ENCODE data around the gene CTSH. TPM values are rescaled to one million over a fixed set of nuclear protein-coding genes. Genes with fewer than 3 reads are reported as not detected.

CTSH gene
- total RNA-seq, 2 experiments from 2014 or later = 11.1 to 11.4 TPM

DNA sequence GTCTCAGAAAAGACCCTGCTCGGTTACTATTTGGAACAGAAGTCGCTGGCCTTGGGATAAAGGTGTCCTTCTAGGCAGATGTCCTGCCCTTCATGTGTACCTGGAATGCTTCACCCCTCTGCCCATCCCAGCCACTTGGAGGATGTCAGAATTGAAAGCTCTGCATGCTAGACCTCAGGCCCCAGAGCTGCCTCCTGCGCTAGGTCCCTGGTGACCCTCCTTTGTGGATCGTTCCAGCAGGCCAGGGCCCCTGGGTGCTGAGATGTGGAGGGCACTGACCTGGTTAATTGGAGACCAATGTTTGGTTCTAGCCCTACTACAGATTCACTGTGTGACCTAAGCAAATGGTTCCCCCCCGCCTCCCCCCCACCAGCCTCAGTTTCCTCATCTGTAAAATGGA, 2.7 kb upstream of the CTSH start:
- no peaks in the 10 kb centered on the region for H3K36me3 Mint-ChIP-seq (ENCODE audit: low read depth)
- TF ChIP-seq, protein P1, sequence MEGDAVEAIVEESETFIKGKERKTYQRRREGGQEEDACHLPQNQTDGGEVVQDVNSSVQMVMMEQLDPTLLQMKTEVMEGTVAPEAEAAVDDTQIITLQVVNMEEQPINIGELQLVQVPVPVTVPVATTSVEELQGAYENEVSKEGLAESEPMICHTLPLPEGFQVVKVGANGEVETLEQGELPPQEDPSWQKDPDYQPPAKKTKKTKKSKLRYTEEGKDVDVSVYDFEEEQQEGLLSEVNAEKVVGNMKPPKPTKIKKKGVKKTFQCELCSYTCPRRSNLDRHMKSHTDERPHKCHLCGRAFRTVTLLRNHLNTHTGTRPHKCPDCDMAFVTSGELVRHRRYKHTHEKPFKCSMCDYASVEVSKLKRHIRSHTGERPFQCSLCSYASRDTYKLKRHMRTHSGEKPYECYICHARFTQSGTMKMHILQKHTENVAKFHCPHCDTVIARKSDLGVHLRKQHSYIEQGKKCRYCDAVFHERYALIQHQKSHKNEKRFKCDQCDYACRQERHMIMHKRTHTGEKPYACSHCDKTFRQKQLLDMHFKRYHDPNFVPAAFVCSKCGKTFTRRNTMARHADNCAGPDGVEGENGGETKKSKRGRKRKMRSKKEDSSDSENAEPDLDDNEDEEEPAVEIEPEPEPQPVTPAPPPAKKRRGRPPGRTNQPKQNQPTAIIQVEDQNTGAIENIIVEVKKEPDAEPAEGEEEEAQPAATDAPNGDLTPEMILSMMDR (IDR thresholded peaks at IDR 0.05) = no peak
- no peaks in the 10 kb centered on the region for H3K27me3 ChIP-seq (ENCODE audit: control insufficient read depth in 1 of 2, insufficient read depth in 2 of 2, low read length in 2 of 2)
- H3K36me3 ChIP-seq (ENCODE audit: insufficient read depth, low read length) = no peaks in the 10 kb centered on the region
- CTCF ChIA-PET = no interaction called here
- no peak overlapping the region for H3K27ac Mint-ChIP-seq
- ATAC-seq (ENCODE audit: poor library complexity) (no peak), DNase-seq (no peak)
- H3K27ac ChIP-seq (ENCODE audit: low read depth in 1 of 2, low read length in 2 of 2) = no peak overlapping the region
- intact Hi-C loops (cut with DNase I, micrococcal nuclease) = no loop called here
- H3K4me3 ChIP-seq (ENCODE audit: low read length) = no peak overlapping the region
- peaks cover 12% of the 10 kb centered on the region for H3K27me3 Mint-ChIP-seq
- peaks cover 23% of the 10 kb centered on the region for H3K4me1 ChIP-seq (ENCODE audit: insufficient read depth, low read length)
- H3K4me1 Mint-ChIP-seq (ENCODE audit: low read depth) = peaks cover 9% of the 10 kb centered on the region
- POLR2A ChIA-PET = interaction anchor here (0.8 kb wide), 1 partner anchor 74 kb away, joined by 3 read pairs; no protein-coding TSS in a partner anchor
- H3K9me3 Mint-ChIP-seq = no peaks in the 10 kb centered on the region
- H3K4me3 Mint-ChIP-seq = peak overlapping the region; percentile 23
- no peaks in the 10 kb centered on the region for H3K9me3 ChIP-seq (ENCODE audit: control insufficient read depth in 1 of 2, insufficient read depth in 1 of 2, low read length in 2 of 2)

DNA sequence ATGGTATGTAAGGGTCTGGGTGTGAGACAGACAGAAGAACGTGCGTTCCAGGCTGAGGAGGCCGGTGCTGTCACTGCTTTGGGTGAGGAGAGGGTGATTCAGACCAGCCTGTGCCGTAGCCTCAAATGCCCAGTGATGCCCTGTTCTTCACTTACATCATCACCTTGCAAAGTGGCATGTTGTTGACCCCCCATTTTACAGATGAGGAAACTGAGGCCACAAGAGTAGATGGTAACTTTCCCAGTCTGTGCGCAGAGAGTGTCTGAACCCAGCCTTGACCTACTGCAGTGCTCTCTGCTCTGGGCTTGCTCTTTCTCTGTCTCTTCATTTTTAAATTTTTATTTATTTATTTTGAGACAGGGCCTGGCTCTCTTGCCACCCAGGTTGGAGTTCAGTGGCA, 1.6 kb upstream of the CTSH start:
- H3K27ac ChIP-seq (ENCODE audit: low read depth in 1 of 2, low read length in 2 of 2) = no peak overlapping the region
- Mint-ChIP-seq H3K4me1 (ENCODE audit: low read depth) (peaks cover 5% of the 10 kb centered on the region), H3K36me3 (ENCODE audit: low read depth) (no peaks in the 10 kb centered on the region), H3K27ac (no peak overlapping the region), H3K4me3 (peak overlapping the region; percentile 58), H3K27me3 (peaks cover 15% of the 10 kb centered on the region), H3K9me3 (no peaks in the 10 kb centered on the region)
- H3K4me3 ChIP-seq (ENCODE audit: low read length) = no peak overlapping the region
- ChIA-PET POLR2A (no interaction called here), CTCF (no interaction called here)
- H3K36me3 ChIP-seq (ENCODE audit: insufficient read depth, low read length) = no peaks in the 10 kb centered on the region
- no peaks in the 10 kb centered on the region for H3K27me3 ChIP-seq (ENCODE audit: control insufficient read depth in 1 of 2, insufficient read depth in 2 of 2, low read length in 2 of 2)
- ATAC-seq (ENCODE audit: poor library complexity) = no peak
- peaks cover 19% of the 10 kb centered on the region for H3K4me1 ChIP-seq (ENCODE audit: insufficient read depth, low read length)
- intact Hi-C loops (cut with DNase I, micrococcal nuclease) = no loop called here
- TF ChIP-seq, protein P1 (IDR thresholded peaks at IDR 0.05) = no peak
- H3K9me3 ChIP-seq (ENCODE audit: control insufficient read depth in 1 of 2, insufficient read depth in 1 of 2, low read length in 2 of 2) = no peaks in the 10 kb centered on the region
- no peak for DNase-seq

DNA sequence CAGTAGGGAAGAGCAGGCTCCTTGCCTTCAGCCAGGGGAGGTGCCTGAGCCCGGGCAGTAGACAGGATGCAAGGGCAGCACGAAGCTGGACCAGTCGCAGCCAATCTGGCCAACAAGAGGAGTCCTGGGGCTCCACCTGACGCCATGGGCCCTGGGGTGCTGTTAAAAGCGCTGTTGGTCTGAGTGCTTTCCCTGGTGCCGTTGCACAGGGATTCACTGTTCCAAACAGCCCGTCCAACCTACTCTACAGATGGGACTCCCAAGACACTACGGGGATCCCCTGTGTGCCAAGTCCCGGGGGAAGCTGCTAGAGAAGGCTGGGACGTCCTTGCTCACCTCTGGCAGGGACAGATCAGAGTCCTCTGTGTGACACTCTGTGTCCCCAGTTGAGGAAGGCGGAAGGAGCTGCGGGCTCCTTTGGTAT, 632 bp downstream of the CTSH start:
- Mint-ChIP-seq H3K4me3 (peak overlapping the region; percentile 71), H3K36me3 (ENCODE audit: low read depth) (no peaks in the 10 kb centered on the region), H3K27me3 (peaks cover 15% of the 10 kb centered on the region), H3K27ac (no peak overlapping the region), H3K9me3 (no peaks in the 10 kb centered on the region), H3K4me1 (ENCODE audit: low read depth) (peaks cover 2% of the 10 kb centered on the region)
- ATAC-seq (ENCODE audit: poor library complexity) = no peak
- peak overlapping the region; percentile 74 for H3K4me3 ChIP-seq (ENCODE audit: low read length)
- H3K27me3 ChIP-seq (ENCODE audit: control insufficient read depth in 1 of 2, insufficient read depth in 2 of 2, low read length in 2 of 2) = no peaks in the 10 kb centered on the region
- intact Hi-C loops (cut with DNase I, micrococcal nuclease) = no loop called here
- H3K27ac ChIP-seq (ENCODE audit: low read depth in 1 of 2, low read length in 2 of 2) = no peak overlapping the region
- H3K36me3 ChIP-seq (ENCODE audit: insufficient read depth, low read length) = no peaks in the 10 kb centered on the region
- TF ChIP-seq, protein P1 (IDR thresholded peaks at IDR 0.05) = no peak
- no peaks in the 10 kb centered on the region for H3K9me3 ChIP-seq (ENCODE audit: control insufficient read depth in 1 of 2, insufficient read depth in 1 of 2, low read length in 2 of 2)
- peaks cover 22% of the 10 kb centered on the region for H3K4me1 ChIP-seq (ENCODE audit: insufficient read depth, low read length)
- ChIA-PET POLR2A (interaction anchor here (1.9 kb wide), 1 partner anchor 71 kb away, joined by 5 read pairs; the partner anchor contains the start of gene MORF4L1), CTCF (no interaction called here)
- DNase-seq = peak in 1 of 14 experiments; percentile 34

All from CD4-positive, alpha-beta T cell (primary cell).